GM12872 (cell line): ENCODE data around the gene CCL28.

Source experiments
- CTCF ChIP-seq: IDR thresholded peaks from 3 replicates; pipeline ENCODE4 v1.5.1; 2011; ENCODE audit warnings: low read depth, mild to moderate bottlenecking, low read length, moderate library complexity; ENCODE audit not compliant: insufficient read depth

Gene CCL28

GRCh38 chr5:43371821-43372220 lies 40.4 kb downstream of the CCL28 start:
- no peak for TF ChIP-seq CTCF

GRCh38 chr5:43370352-43370751 lies 41.8 kb downstream of the CCL28 start:
- no peak for TF ChIP-seq CTCF

GRCh38 chr5:43369651-43370050 lies 42.5 kb downstream of the CCL28 start:
- no peak for TF ChIP-seq CTCF

- no peak for TF ChIP-seq CTCF
These were observed 44.1 kb downstream of the CCL28 start for GRCh38 chr5:43367909-43368669.

GRCh38 chr5:43367453-43367852 lies 44.7 kb downstream of the CCL28 start:
- TF ChIP-seq CTCF = no peak

- TF ChIP-seq CTCF = no peak
These were observed 48.6 kb downstream of the CCL28 start for GRCh38 chr5:43363445-43364152.

GRCh38 chr5:43362725-43363435 lies 49.3 kb downstream of the CCL28 start:
- TF ChIP-seq CTCF = no peak
